ENCODE data around the gene ADH1C. TPM values are rescaled to one million over a fixed set of nuclear protein-coding genes. Genes with fewer than 3 reads are reported as not detected.

ADH1C gene
- polyA plus RNA-seq, 1 experiment = 0.77 TPM

DNA sequence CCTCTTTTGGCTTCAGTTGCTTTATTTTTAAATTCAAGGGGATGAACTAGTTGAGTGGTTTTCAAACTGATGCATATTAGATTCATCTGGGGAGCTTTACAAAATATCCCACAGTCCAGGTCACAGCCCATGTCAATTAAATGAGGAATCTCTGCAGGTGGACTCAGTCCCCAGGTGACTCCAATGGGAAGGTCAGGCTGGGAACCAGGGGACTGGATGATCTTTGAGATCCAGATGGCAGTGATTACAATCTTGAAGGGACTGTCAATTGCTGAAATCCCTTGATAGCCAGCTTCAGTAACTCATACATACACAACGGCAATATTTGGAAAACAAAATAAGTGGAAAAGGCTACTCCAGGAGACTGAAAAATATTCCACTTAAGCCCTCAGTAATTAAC lies 38.3 kb downstream of the ADH1C start:
- no peaks in the 10 kb centered on the region for H3K9me3 ChIP-seq (ENCODE audit: control insufficient read depth, insufficient read depth, low read length)
- ChIA-PET CTCF (no interaction called here), POLR2A (no interaction called here)
- no peak overlapping the region for H3K4me3 ChIP-seq (ENCODE audit: low read depth, low read length)
- H3K27me3 ChIP-seq (ENCODE audit: control insufficient read depth, insufficient read depth, low read length) = no peaks in the 10 kb centered on the region
- TF ChIP-seq, protein P1, sequence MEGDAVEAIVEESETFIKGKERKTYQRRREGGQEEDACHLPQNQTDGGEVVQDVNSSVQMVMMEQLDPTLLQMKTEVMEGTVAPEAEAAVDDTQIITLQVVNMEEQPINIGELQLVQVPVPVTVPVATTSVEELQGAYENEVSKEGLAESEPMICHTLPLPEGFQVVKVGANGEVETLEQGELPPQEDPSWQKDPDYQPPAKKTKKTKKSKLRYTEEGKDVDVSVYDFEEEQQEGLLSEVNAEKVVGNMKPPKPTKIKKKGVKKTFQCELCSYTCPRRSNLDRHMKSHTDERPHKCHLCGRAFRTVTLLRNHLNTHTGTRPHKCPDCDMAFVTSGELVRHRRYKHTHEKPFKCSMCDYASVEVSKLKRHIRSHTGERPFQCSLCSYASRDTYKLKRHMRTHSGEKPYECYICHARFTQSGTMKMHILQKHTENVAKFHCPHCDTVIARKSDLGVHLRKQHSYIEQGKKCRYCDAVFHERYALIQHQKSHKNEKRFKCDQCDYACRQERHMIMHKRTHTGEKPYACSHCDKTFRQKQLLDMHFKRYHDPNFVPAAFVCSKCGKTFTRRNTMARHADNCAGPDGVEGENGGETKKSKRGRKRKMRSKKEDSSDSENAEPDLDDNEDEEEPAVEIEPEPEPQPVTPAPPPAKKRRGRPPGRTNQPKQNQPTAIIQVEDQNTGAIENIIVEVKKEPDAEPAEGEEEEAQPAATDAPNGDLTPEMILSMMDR (IDR thresholded peaks at IDR 0.05; ENCODE audit: low read depth, low read length) = no peak
- H3K27ac ChIP-seq (ENCODE audit: low read depth, low read length) = no peak overlapping the region
- DNase-seq (ENCODE audit: low read depth, low spot score) = no peak

- no peaks in the 10 kb centered on the region for H3K27me3 ChIP-seq (ENCODE audit: control insufficient read depth, insufficient read depth, low read length)
- TF ChIP-seq, protein P1 (IDR thresholded peaks at IDR 0.05; ENCODE audit: low read depth, low read length) = no peak
- no peak overlapping the region for H3K27ac ChIP-seq (ENCODE audit: low read depth, low read length)
- no peaks in the 10 kb centered on the region for H3K9me3 ChIP-seq (ENCODE audit: control insufficient read depth, insufficient read depth, low read length)
- ChIA-PET CTCF (interaction anchor here (0.8 kb wide), 1 partner anchor 95 kb away, joined by 3 read pairs; no protein-coding TSS in a partner anchor), POLR2A (no interaction called here)
- no peak for DNase-seq (ENCODE audit: low read depth, low spot score)
- H3K4me3 ChIP-seq (ENCODE audit: low read depth, low read length) = no peak overlapping the region
These were observed 42.2 kb downstream of the ADH1C start for GRCh38 chr4:99310389-99310788.

- ChIA-PET CTCF (interaction anchor here (0.7 kb wide), 1 partner anchor 31 kb away, joined by 3 read pairs; no protein-coding TSS in a partner anchor), POLR2A (no interaction called here)
These were observed 46.7 kb downstream of the ADH1C start for GRCh38 chr4:99305638-99306400.

GRCh38 chr4:99301376-99302164 lies 51.0 kb downstream of the ADH1C start:
- peak overlapping the region; percentile 77 for H3K27ac ChIP-seq (ENCODE audit: low read depth, low read length)
- POLR2A ChIA-PET = no interaction called here
- peaks cover 4% of the 10 kb centered on the region; the same call in 1 of the 2 replicates for H3K9me3 ChIP-seq (ENCODE audit: control insufficient read depth, insufficient read depth, low read length)
- no peaks in the 10 kb centered on the region for H3K27me3 ChIP-seq (ENCODE audit: control insufficient read depth, insufficient read depth, low read length)
- CTCF ChIA-PET = interaction anchor here (1.0 to 2.0 kb wide), 3 partner anchors 100 to 158 kb away, joined by 3 to 7 read pairs (median 3); partner anchors contain the start of gene ADH4
- no peak overlapping the region for H3K4me3 ChIP-seq (ENCODE audit: low read depth, low read length)
- TF ChIP-seq, protein P1 (IDR thresholded peaks at IDR 0.05; ENCODE audit: low read depth, low read length) = no peak
- DNase-seq (ENCODE audit: low read depth, low spot score) = peak; percentile 6

More at GRCh38 chr4:99305638-99306400, 46.7 kb downstream of the ADH1C start:
- no peak overlapping the region for H3K27ac ChIP-seq (ENCODE audit: low read depth, low read length)
- no peak overlapping the region for H3K4me3 ChIP-seq (ENCODE audit: low read depth, low read length)
- TF ChIP-seq, protein P1 (IDR thresholded peaks at IDR 0.05; ENCODE audit: low read depth, low read length) = no peak
- DNase-seq (ENCODE audit: low read depth, low spot score) = no peak
- peaks cover 4% of the 10 kb centered on the region; the same call in 1 of the 2 replicates for H3K9me3 ChIP-seq (ENCODE audit: control insufficient read depth, insufficient read depth, low read length)
- H3K27me3 ChIP-seq (ENCODE audit: control insufficient read depth, insufficient read depth, low read length) = no peaks in the 10 kb centered on the region

Data from AG04450 (cell line).